ENCODE data around the gene C2orf66. TPM values are rescaled to one million over a fixed set of nuclear protein-coding genes. Genes with fewer than 3 reads are reported as not detected.

C2orf66 gene
- total and polyA plus RNA-seq, 2 of the 13 experiments (the other 11 are each of a cell fraction or from before 2014, with no cell fraction given), result 0.05 TPM; not detected in 1

GRCh38 chr2:196839574-196839973 lies 30.4 kb upstream of the C2orf66 start:
- no peaks in the 10 kb centered on the region for H4K20me1 ChIP-seq (ENCODE audit: insufficient read depth, low read length)
- no peak for FAIRE-seq
- TF ChIP-seq GABPA (IDR thresholded peaks at IDR 0.05; ENCODE audit: low read depth, low read length), result no peak
- no peak for TF ChIP-seq GABPA (CRISPR knock-in tag; IDR thresholded peaks at IDR 0.05; ENCODE audit: low read depth)
- TF ChIP-seq IKZF1 (IDR thresholded peaks at IDR 0.05), result no peak
- TF ChIP-seq ZNF589 (CRISPR knock-in tag; conservative IDR thresholded peaks at IDR 0.05), result no peak
- no peak for TF ChIP-seq PHF21A (CRISPR knock-in tag; IDR thresholded peaks at IDR 0.05)
- TF ChIP-seq, protein P1, sequence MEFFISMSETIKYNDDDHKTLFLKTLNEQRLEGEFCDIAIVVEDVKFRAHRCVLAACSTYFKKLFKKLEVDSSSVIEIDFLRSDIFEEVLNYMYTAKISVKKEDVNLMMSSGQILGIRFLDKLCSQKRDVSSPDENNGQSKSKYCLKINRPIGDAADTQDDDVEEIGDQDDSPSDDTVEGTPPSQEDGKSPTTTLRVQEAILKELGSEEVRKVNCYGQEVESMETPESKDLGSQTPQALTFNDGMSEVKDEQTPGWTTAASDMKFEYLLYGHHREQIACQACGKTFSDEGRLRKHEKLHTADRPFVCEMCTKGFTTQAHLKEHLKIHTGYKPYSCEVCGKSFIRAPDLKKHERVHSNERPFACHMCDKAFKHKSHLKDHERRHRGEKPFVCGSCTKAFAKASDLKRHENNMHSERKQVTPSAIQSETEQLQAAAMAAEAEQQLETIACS (CRISPR knock-in tag; IDR thresholded peaks at IDR 0.05), result no peak
- TF ChIP-seq CSRNP2 (CRISPR knock-in tag; conservative IDR thresholded peaks at IDR 0.05; ENCODE audit: low read depth), result no peak
- no peak for TF ChIP-seq ZNF33A (CRISPR knock-in tag; IDR thresholded peaks at IDR 0.05; ENCODE audit: borderline replicate concordance)
- TF ChIP-seq FOXA1 (IDR thresholded peaks at IDR 0.05), result no peak
- TF ChIP-seq FOXA1 (CRISPR knock-in tag; IDR thresholded peaks at IDR 0.05), result no peak
- no peak for TF ChIP-seq SALL2 (CRISPR knock-in tag; IDR thresholded peaks at IDR 0.05)
- TF ChIP-seq HNRNPK (IDR thresholded peaks at IDR 0.05; ENCODE audit: low read depth, low read length, poor library complexity, severe bottlenecking), result no peak
- TF ChIP-seq, protein P2, sequence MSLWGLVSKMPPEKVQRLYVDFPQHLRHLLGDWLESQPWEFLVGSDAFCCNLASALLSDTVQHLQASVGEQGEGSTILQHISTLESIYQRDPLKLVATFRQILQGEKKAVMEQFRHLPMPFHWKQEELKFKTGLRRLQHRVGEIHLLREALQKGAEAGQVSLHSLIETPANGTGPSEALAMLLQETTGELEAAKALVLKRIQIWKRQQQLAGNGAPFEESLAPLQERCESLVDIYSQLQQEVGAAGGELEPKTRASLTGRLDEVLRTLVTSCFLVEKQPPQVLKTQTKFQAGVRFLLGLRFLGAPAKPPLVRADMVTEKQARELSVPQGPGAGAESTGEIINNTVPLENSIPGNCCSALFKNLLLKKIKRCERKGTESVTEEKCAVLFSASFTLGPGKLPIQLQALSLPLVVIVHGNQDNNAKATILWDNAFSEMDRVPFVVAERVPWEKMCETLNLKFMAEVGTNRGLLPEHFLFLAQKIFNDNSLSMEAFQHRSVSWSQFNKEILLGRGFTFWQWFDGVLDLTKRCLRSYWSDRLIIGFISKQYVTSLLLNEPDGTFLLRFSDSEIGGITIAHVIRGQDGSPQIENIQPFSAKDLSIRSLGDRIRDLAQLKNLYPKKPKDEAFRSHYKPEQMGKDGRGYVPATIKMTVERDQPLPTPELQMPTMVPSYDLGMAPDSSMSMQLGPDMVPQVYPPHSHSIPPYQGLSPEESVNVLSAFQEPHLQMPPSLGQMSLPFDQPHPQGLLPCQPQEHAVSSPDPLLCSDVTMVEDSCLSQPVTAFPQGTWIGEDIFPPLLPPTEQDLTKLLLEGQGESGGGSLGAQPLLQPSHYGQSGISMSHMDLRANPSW (CRISPR knock-in tag; IDR thresholded peaks at IDR 0.05; ENCODE audit: borderline replicate concordance), result no peak
- no peak for TF ChIP-seq HNF4G (IDR thresholded peaks at IDR 0.05; ENCODE audit: borderline replicate concordance, low read depth, low read length)
- no peak for TF ChIP-seq HNF4G (CRISPR knock-in tag; IDR thresholded peaks at IDR 0.05; ENCODE audit: borderline replicate concordance, low read depth)
- no peak for TF ChIP-seq SCMH1 (CRISPR knock-in tag; IDR thresholded peaks at IDR 0.05; ENCODE audit: borderline replicate concordance)
- TF ChIP-seq NFYB (CRISPR knock-in tag; IDR thresholded peaks at IDR 0.05), result no peak
- no peak overlapping the region for H3K9ac ChIP-seq (ENCODE audit: insufficient read depth, low read depth, low read length)
- 98% methylated on average over 2 of the region's 2 CpGs for WGBS (ENCODE audit: low lambda C conversion rate)
- no peaks in the 10 kb centered on the region for H3K4me1 ChIP-seq (ENCODE audit: insufficient read depth, low read length)
- H2AFZ ChIP-seq (ENCODE audit: low read length), result no peak overlapping the region
- no peaks in the 10 kb centered on the region for H3K27me3 ChIP-seq (ENCODE audit: control insufficient read depth in 1 of 2, insufficient read depth in 2 of 2, low read length in 2 of 2)
- intact Hi-C loops (cut with micrococcal nuclease; ENCODE audit: unreplicated experiment) (no loop called here), in situ Hi-C loops (cut with HindIII; ENCODE audit: extremely low pct_ligation_motif_present, low pct_unique_long_range_greater_than_20kb) (no loop called here)
- ATAC-seq, result no peak
- H3K9me3 ChIP-seq (ENCODE audit: low read length), result no peaks in the 10 kb centered on the region
- CTCF ChIA-PET (ENCODE audit: low intra/inter-chr PET ratio, low total read pairs), result no interaction called here
- no peak overlapping the region for H3K4me3 ChIP-seq (replicated peaks in 1 of 3; ENCODE audit: insufficient read depth in 1 of 3, low read depth in 2 of 3, low read length in 3 of 3)
- H3K27ac ChIP-seq (ENCODE audit: extremely low read length, insufficient read depth, low read length), result no peak overlapping the region
- POLR2A ChIA-PET, result no interaction called here
- no TSS peak for BruUV-seq (replicated peaks)
- H3K79me2 ChIP-seq (ENCODE audit: insufficient read depth, low read length), result no peaks in the 10 kb centered on the region
- peaks cover 5 to 14% of the 10 kb centered on the region in 2 experiments; a peak in 3 of 5 replicates for H3K36me3 ChIP-seq (replicated peaks in 1 of 2; ENCODE audit: control insufficient read depth in 1 of 2, insufficient read depth in 2 of 2, low read length in 2 of 2)
- no peak for DNase-seq (ENCODE audit: low spot score)
- H3K4me2 ChIP-seq (ENCODE audit: low read depth, low read length), result no peak overlapping the region

Data from HepG2 (cell line).